ENCODE results near the gene FBXW4.

- no peak for TF ChIP-seq CTCF (IDR thresholded peaks at IDR 0.05)
- TF ChIP-seq EP300 (IDR thresholded peaks at IDR 0.05): no peak
Observed at GRCh38 chr10:101569323-101569621, 125.7 kb downstream of the FBXW4 start.
